Smooth muscle cell (in vitro differentiated cells): ENCODE data around the gene ZNF276. TPM values are rescaled to one million over a fixed set of nuclear protein-coding genes. Genes with fewer than 3 reads are reported as not detected.

Experiments used
- DNase-seq: peaks from one replicate; lab custom pipeline; 2025; ENCODE audit not compliant: unreplicated experiment; lab: John Stamatoyannopoulos, UW
- H2AFZ ChIP-seq: fragments of 200-600 bp; sonication (generic); 2 replicates; pipeline ENCODE4 v1.6.0; 2016; ENCODE audit warnings: antibody characterized with exemption, low read depth, mild to moderate bottlenecking
- H3F3A ChIP-seq: fragments of 200-600 bp; sonication (generic); 2 replicates; pipeline ENCODE4 v1.6.0; 2017; ENCODE audit warnings: antibody characterized with exemption, low read depth
- H3K27ac ChIP-seq: fragments of 200-600 bp; sonication (generic); 2 replicates; pipeline ENCODE4 v1.5.1; 2016; ENCODE audit warnings: low read depth, mild to moderate bottlenecking
- H3K27me3 ChIP-seq: fragments of 200-600 bp; sonication (generic); 2 replicates; pipeline ENCODE4 v1.6.1; 2016; ENCODE audit warnings: low read depth, mild to moderate bottlenecking
- H3K36me3 ChIP-seq: fragments of 200-600 bp; sonication (generic); 2 replicates; pipeline ENCODE4 v1.5.1; 2016; ENCODE audit warnings: low read depth
- H3K4me1 ChIP-seq: fragments of 200-600 bp; sonication (generic); 2 replicates; pipeline ENCODE4 v1.5.1; 2016; ENCODE audit warnings: low read depth
- H3K4me2 ChIP-seq: fragments of 200-600 bp; sonication (generic); 2 replicates; pipeline ENCODE4 v1.6.0; 2016; ENCODE audit warnings: mild to moderate bottlenecking
- H3K4me3 ChIP-seq: fragments of 200-600 bp; sonication (generic); 2 replicates; pipeline ENCODE4 v1.5.1; 2016; ENCODE audit warnings: mild to moderate bottlenecking
- H3K79me2 ChIP-seq: fragments of 200-600 bp; sonication (generic); 2 replicates; pipeline ENCODE4 v1.6.0; 2016; ENCODE audit warnings: low read depth, mild to moderate bottlenecking
- H3K9ac ChIP-seq: fragments of 200-600 bp; sonication (generic); 2 replicates; pipeline ENCODE4 v1.6.0; 2016; ENCODE audit warnings: low read depth
- H3K9me3 ChIP-seq: fragments of 200-600 bp; sonication (generic); replicated peaks from 2 replicates; pipeline ENCODE4 v1.5.1; 2016; ENCODE audit warnings: low read depth
- H4K20me1 ChIP-seq: fragments of 200-600 bp; sonication (generic); 2 replicates; pipeline ENCODE4 v1.6.0; 2016; ENCODE audit warnings: low read depth
- WGBS: methylation state at CpG from one replicate; pipeline ENCODE4 v1.1.7; 2016; ENCODE audit warnings: low lambda C conversion rate; 5-methylcytosine and 5-hydroxymethylcytosine counted together
- polyA plus RNA-seq: library from polyadenylated mRNA; unstranded; fragments of >200 nt; fragmentation: Nextera tagmentation; extraction: Ambion mirVana; gene quantifications from 2 replicates; pipeline ENCODE4 v1.2.1, GENCODE V29; 2016
- total RNA-seq: library from RNA; depleted of rRNA; stranded (reverse); fragments of >200 nt; gene quantifications from 2 replicates; pipeline ENCODE4 v1.2.3, GENCODE V29; 2014
- TF ChIP-seq, protein P1 (sequence below): fragments of 200-600 bp; sonication (generic); IDR thresholded peaks from 2 replicates; pipeline ENCODE4 v1.5.1; 2017; ENCODE audit warnings: borderline replicate concordance, mild to moderate bottlenecking, antibody characterized with exemption; ENCODE audit not compliant: insufficient read depth, poor library complexity, severe bottlenecking

ZNF276 gene
- total and polyA plus RNA-seq, 2 experiments from 2014 or later, result 8.0 to 11.0 TPM

DNA sequence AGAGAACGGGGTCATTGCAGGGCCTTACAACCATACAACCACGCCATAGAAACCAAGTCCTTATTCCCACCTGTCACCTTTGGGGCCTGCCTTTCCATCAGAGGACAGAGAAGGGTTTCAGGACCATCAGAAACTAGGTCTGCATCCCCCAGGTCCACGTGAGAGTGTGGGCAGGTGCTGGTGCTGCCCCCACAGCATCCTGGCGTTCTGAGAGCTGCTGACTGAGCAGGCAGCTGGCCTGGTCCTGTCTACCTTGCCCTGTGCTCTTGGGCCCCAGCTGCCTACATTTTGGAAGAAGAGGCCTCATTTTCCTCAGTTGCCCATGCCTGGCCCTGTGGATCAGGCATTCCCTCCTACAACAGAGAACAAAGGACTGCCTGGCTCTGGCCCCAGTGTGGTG, 21.6 kb downstream of the ZNF276 start:
- Histone ChIP-seq H3K4me3 (no peak overlapping the region), H3K9me3 (no peaks in the 10 kb centered on the region), H3K36me3 (no peaks in the 10 kb centered on the region), H3K4me1 (no peaks in the 10 kb centered on the region), H3K79me2 (no peaks in the 10 kb centered on the region), H4K20me1 (no peaks in the 10 kb centered on the region), H3K27ac (no peak overlapping the region), H3K27me3 (no peaks in the 10 kb centered on the region), H3K4me2 (no peak overlapping the region), H3K9ac (no peak overlapping the region), H2AFZ (no peak overlapping the region), H3F3A (no peaks in the 10 kb centered on the region)
- 96% methylated on average over 4 of the region's 4 CpGs for WGBS
- DNase-seq, result no peak
- TF ChIP-seq, protein P1, sequence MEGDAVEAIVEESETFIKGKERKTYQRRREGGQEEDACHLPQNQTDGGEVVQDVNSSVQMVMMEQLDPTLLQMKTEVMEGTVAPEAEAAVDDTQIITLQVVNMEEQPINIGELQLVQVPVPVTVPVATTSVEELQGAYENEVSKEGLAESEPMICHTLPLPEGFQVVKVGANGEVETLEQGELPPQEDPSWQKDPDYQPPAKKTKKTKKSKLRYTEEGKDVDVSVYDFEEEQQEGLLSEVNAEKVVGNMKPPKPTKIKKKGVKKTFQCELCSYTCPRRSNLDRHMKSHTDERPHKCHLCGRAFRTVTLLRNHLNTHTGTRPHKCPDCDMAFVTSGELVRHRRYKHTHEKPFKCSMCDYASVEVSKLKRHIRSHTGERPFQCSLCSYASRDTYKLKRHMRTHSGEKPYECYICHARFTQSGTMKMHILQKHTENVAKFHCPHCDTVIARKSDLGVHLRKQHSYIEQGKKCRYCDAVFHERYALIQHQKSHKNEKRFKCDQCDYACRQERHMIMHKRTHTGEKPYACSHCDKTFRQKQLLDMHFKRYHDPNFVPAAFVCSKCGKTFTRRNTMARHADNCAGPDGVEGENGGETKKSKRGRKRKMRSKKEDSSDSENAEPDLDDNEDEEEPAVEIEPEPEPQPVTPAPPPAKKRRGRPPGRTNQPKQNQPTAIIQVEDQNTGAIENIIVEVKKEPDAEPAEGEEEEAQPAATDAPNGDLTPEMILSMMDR, result no peak

DNA sequence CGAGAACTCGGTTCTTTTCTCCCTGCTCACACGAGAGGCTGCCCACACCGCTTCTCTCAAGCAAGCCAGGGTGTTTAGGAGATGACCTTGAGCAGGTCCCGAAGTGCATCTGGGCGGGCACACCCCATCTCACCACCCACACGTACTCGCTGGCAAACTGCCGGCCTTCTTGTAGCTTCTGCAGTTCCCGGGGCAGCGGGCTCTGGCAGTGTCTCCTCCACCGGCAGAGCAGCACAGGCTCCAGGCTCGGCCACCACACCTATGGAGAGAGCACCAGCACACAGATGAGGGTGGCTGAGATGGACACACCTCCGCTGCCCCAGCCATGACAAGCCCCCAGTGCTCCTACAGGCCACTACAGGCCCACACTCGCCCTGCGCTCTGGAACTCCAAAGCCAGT, 23.5 kb downstream of the ZNF276 start:
- DNase-seq, result no peak
- H3K27me3 ChIP-seq, result no peaks in the 10 kb centered on the region
- TF ChIP-seq, protein P1, result no peak
- no peak overlapping the region for H3K27ac ChIP-seq
- H2AFZ ChIP-seq, result no peak overlapping the region
- H3K79me2 ChIP-seq, result no peaks in the 10 kb centered on the region
- no peaks in the 10 kb centered on the region for H3K9me3 ChIP-seq
- no peak overlapping the region for H3K9ac ChIP-seq
- no peaks in the 10 kb centered on the region for H4K20me1 ChIP-seq
- no peaks in the 10 kb centered on the region for H3K36me3 ChIP-seq
- H3K4me1 ChIP-seq, result no peaks in the 10 kb centered on the region
- H3K4me3 ChIP-seq, result no peak overlapping the region
- no peak overlapping the region for H3K4me2 ChIP-seq
- no peaks in the 10 kb centered on the region for H3F3A ChIP-seq
- 93% methylated on average over 16 of the region's 16 CpGs for WGBS

- H2AFZ ChIP-seq, result no peak overlapping the region
- H3K27me3 ChIP-seq, result no peaks in the 10 kb centered on the region
- H3F3A ChIP-seq, result no peaks in the 10 kb centered on the region
- no peak overlapping the region for H3K9ac ChIP-seq
- 94% methylated on average over 15 of the region's 15 CpGs for WGBS
- no peak for DNase-seq
- H3K9me3 ChIP-seq, result no peaks in the 10 kb centered on the region
- no peak overlapping the region for H3K4me3 ChIP-seq
- TF ChIP-seq, protein P1, result no peak
- no peaks in the 10 kb centered on the region for H3K79me2 ChIP-seq
- no peaks in the 10 kb centered on the region for H3K4me1 ChIP-seq
- H3K36me3 ChIP-seq, result no peaks in the 10 kb centered on the region
- no peak overlapping the region for H3K27ac ChIP-seq
- no peak overlapping the region for H3K4me2 ChIP-seq
- H4K20me1 ChIP-seq, result no peaks in the 10 kb centered on the region
Measured at GRCh38 chr16:89746043-89746442, 24.7 kb downstream of the ZNF276 start.

DNA sequence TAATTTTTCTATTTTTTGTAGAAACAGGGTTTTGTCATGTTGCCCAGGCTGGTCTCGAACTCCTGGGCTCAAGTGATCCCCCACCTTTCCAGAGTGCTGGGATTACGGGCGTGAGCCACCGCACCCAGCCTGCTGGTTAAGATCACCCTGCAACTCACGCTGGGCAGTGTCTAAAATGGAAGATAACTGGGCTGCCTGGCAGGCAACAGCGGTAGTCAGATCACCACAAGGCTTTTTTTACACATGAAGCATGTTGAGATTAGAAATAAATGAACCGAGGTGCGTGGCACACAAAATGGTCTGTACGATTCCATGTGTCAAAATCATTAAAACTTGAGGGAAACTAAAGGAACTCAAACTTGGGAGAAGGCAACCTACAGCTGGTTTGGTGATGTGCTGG, 26.7 kb downstream of the ZNF276 start:
- WGBS, result 97% methylated on average over 9 of the region's 9 CpGs
- Histone ChIP-seq H2AFZ (no peak overlapping the region), H3K79me2 (no peaks in the 10 kb centered on the region)

More for the DNA sequence above, 26.7 kb downstream of the ZNF276 start:
- Histone ChIP-seq H3K9me3 (no peaks in the 10 kb centered on the region), H3F3A (no peaks in the 10 kb centered on the region), H4K20me1 (no peaks in the 10 kb centered on the region), H3K4me2 (no peak overlapping the region), H3K9ac (no peak overlapping the region), H3K27ac (no peak overlapping the region), H3K36me3 (no peaks in the 10 kb centered on the region), H3K27me3 (no peaks in the 10 kb centered on the region), H3K4me1 (no peaks in the 10 kb centered on the region), H3K4me3 (no peak overlapping the region)
- DNase-seq, result no peak
- TF ChIP-seq, protein P1, result no peak
